Astrocyte (in vitro differentiated cells and primary cell): ENCODE measurements around the gene PLEKHG2.

Source experiments
- CTCF ChIP-seq: IDR thresholded peaks from 2 replicates; pipeline ENCODE4 v1.5.1; 2011; ENCODE audit warnings: low read depth, mild to moderate bottlenecking, inconsistent platforms, low read length, moderate library complexity; ENCODE audit not compliant: insufficient read depth
- EZH2 ChIP-seq: IDR thresholded peaks from 2 replicates; pipeline ENCODE4 v1.6.1; 2012; ENCODE audit warnings: mild to moderate bottlenecking, low read length, inconsistent platforms; ENCODE audit not compliant: insufficient read depth

GRCh38 chr19:39426170-39426569 is 13.7 kb downstream of the PLEKHG2 start:
- no peak for TF ChIP-seq CTCF
- no peak for TF ChIP-seq EZH2
